ENCODE measurements around the gene MSRB1. TPM values are rescaled to one million over a fixed set of nuclear protein-coding genes. Genes with fewer than 3 reads are reported as not detected.

MSRB1 gene
- total and polyA plus RNA-seq, 8 donors, result 6.2 to 68.5 (median 31.2) TPM; not detected in 1

- peak in 1 of 2 donors; percentile 51 for DNase-seq
- WGBS, 5 donors, result 0 to 11% (median 9%) methylated on average over 3 to 18 of the region's 18 CpGs
- H3K9me3 ChIP-seq, result no peaks in the 10 kb centered on the region
- peak overlapping the region; percentile 30 to 45 (median 40) for H3K4me3 ChIP-seq
- peak overlapping the region in 3 of 5 donors; percentile 70 to 73 (median 71) for H3K27ac ChIP-seq
- H3K4me1 ChIP-seq, result peaks cover 27 to 44% (median 42%) of the 10 kb centered on the region in 4 donors
- peak in 1 of 3 donors; percentile 24 for TF ChIP-seq POLR2AphosphoS5 (IDR thresholded peaks at IDR 0.05)
- no peak for TF ChIP-seq EP300 (IDR thresholded peaks at IDR 0.05)
- peaks cover 7 to 53% (median 35%) of the 10 kb centered on the region in 3 donors for H3K27me3 ChIP-seq
- peaks cover 7 to 17% (median 13%) of the 10 kb centered on the region in 4 donors for H3K36me3 ChIP-seq
- intact Hi-C loops (cut with DNase I; ENCODE audit: low total_unique reads), result no loop called here
These were observed 48.1 kb upstream of the MSRB1 start for GRCh38 chr16:1991135-1991551.

- Histone ChIP-seq H3K4me1 (peaks cover 27 to 49% (median 47%) of the 10 kb centered on the region in 4 donors), H3K36me3 (peaks cover 13 to 19% (median 19%) of the 10 kb centered on the region in 4 donors), H3K4me3 (peak overlapping the region; percentile 19 to 38 (median 32)), H3K27me3 (peaks cover 7 to 53% (median 35%) of the 10 kb centered on the region in 3 donors), H3K27ac (peak overlapping the region in 3 of 5 donors; percentile 23 to 71 (median 44)), H3K9me3 (no peaks in the 10 kb centered on the region)
- TF ChIP-seq POLR2AphosphoS5 (IDR thresholded peaks at IDR 0.05), result no peak
- no peak for TF ChIP-seq CTCF (IDR thresholded peaks at IDR 0.05)
- no peak for TF ChIP-seq POLR2A (IDR thresholded peaks at IDR 0.05)
- TF ChIP-seq EP300 (IDR thresholded peaks at IDR 0.05), result no peak
- intact Hi-C loops (cut with DNase I; ENCODE audit: low total_unique reads), result no loop called here
- DNase-seq, result peak; percentile 60 to 83
- WGBS, 5 donors, result 0 to 4% (median 3%) methylated on average over 31 to 50 of the region's 50 CpGs
These were observed 47.5 kb upstream of the MSRB1 start for GRCh38 chr16:1990351-1991134.

GRCh38 chr16:1990101-1990350, 47.0 kb upstream of the MSRB1 start:
- Histone ChIP-seq H3K27me3 (peaks cover 7 to 53% (median 35%) of the 10 kb centered on the region in 3 donors), H3K4me1 (peaks cover 31 to 54% (median 52%) of the 10 kb centered on the region in 4 donors), H3K36me3 (peaks cover 14 to 23% (median 21%) of the 10 kb centered on the region in 4 donors), H3K27ac (peak overlapping the region in 1 of 5 donors; percentile 44), H3K4me3 (peak overlapping the region; percentile 19 to 38 (median 32)), H3K9me3 (no peaks in the 10 kb centered on the region)
- 0 to 5% (median 0%) methylated on average over 2 to 22 of the region's 25 CpGs for WGBS, 5 donors
- DNase-seq, result no peak
- intact Hi-C loops (cut with DNase I; ENCODE audit: low total_unique reads), result no loop called here
- TF ChIP-seq CTCF (IDR thresholded peaks at IDR 0.05), result no peak
- no peak for TF ChIP-seq POLR2AphosphoS5 (IDR thresholded peaks at IDR 0.05)
- no peak for TF ChIP-seq EP300 (IDR thresholded peaks at IDR 0.05)
- no peak for TF ChIP-seq POLR2A (IDR thresholded peaks at IDR 0.05)

- WGBS, 5 donors, result 2 to 13% (median 4%) methylated on average over 20 to 67 of the region's 67 CpGs
- TF ChIP-seq EP300 (IDR thresholded peaks at IDR 0.05), result no peak
- no peak for TF ChIP-seq POLR2A (IDR thresholded peaks at IDR 0.05)
- no peak for TF ChIP-seq POLR2AphosphoS5 (IDR thresholded peaks at IDR 0.05)
- TF ChIP-seq CTCF (IDR thresholded peaks at IDR 0.05), result no peak
- Histone ChIP-seq H3K9me3 (no peaks in the 10 kb centered on the region), H3K36me3 (peaks cover 14 to 23% (median 21%) of the 10 kb centered on the region in 4 donors), H3K27me3 (peaks cover 7 to 53% (median 35%) of the 10 kb centered on the region in 3 donors), H3K4me1 (peaks cover 37 to 60% (median 58%) of the 10 kb centered on the region in 4 donors), H3K4me3 (peak within 1 kb of the TSS; percentile 19 to 38 (median 32)), H3K27ac (peak within 1 kb of the TSS in 3 of 5 donors; percentile 23 to 71 (median 44))
- DNase-seq, result no peak
- intact Hi-C loops (cut with DNase I; ENCODE audit: low total_unique reads), result no loop called here
These were observed 46.5 kb upstream of the MSRB1 start, which contains the start of gene SYNGR3 for GRCh38 chr16:1989209-1990100. SYNGR3 (plus strand) TSS chr16:1989970; CDS start chr16:1990103, 133 bp downstream.

All from stomach (tissue), 9 donors.